ENCODE measurements around the gene HCN2. TPM values are rescaled to one million over a fixed set of nuclear protein-coding genes. Genes with fewer than 3 reads are reported as not detected.

The HCN2 gene
- total and polyA plus RNA-seq, 10 of the 15 experiments (the other 5 are each of a cell fraction or from before 2014, with no cell fraction given): 0.01 to 0.54 (median 0.08) TPM; not detected in 4

GRCh38 chr19:584240-585001, 5.3 kb upstream of the HCN2 start (continued):
- TF ChIP-seq RELB (IDR thresholded peaks at IDR 0.05; ENCODE audit: low read depth): no peak
- TF ChIP-seq, protein P1, sequence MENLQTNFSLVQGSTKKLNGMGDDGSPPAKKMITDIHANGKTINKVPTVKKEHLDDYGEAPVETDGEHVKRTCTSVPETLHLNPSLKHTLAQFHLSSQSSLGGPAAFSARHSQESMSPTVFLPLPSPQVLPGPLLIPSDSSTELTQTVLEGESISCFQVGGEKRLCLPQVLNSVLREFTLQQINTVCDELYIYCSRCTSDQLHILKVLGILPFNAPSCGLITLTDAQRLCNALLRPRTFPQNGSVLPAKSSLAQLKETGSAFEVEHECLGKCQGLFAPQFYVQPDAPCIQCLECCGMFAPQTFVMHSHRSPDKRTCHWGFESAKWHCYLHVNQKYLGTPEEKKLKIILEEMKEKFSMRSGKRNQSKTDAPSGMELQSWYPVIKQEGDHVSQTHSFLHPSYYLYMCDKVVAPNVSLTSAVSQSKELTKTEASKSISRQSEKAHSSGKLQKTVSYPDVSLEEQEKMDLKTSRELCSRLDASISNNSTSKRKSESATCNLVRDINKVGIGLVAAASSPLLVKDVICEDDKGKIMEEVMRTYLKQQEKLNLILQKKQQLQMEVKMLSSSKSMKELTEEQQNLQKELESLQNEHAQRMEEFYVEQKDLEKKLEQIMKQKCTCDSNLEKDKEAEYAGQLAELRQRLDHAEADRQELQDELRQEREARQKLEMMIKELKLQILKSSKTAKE (IDR thresholded peaks at IDR 0.05; ENCODE audit: low read depth, poor library complexity, severe bottlenecking): no peak
- no peak for TF ChIP-seq CHD2 (IDR thresholded peaks at IDR 0.05; ENCODE audit: borderline replicate concordance, low read depth, low read length)
- no peak for TF ChIP-seq RCOR1 (conservative IDR thresholded peaks at IDR 0.05; ENCODE audit: low read depth, low read length)
- TF ChIP-seq, protein P2, sequence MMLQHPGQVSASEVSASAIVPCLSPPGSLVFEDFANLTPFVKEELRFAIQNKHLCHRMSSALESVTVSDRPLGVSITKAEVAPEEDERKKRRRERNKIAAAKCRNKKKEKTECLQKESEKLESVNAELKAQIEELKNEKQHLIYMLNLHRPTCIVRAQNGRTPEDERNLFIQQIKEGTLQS (IDR thresholded peaks at IDR 0.05; ENCODE audit: borderline replicate concordance, extremely low read depth, low read depth, low read length): no peak
- TF ChIP-seq NRF1 (conservative IDR thresholded peaks at IDR 0.05; ENCODE audit: low read depth, low read length): no peak
- no peak for TF ChIP-seq IKZF2 (IDR thresholded peaks at IDR 0.05)
- TF ChIP-seq EP300 (IDR thresholded peaks at IDR 0.05; ENCODE audit: borderline replicate concordance in 1 of 2, control insufficient read depth in 1 of 2, low read depth in 2 of 2, low read length in 2 of 2): no peak
- 0 out of 2 replicates have a peak, but pooled peaks have one; percentile 11 for TF ChIP-seq TAF1 (IDR thresholded peaks at IDR 0.05; ENCODE audit: borderline replicate concordance, low read depth, low read length)
- TF ChIP-seq GATAD2B (conservative IDR thresholded peaks at IDR 0.05; ENCODE audit: low read depth): peak; percentile 60; the same call in 1 of the 2 replicates
- TF ChIP-seq ZNF207 (IDR thresholded peaks at IDR 0.05; ENCODE audit: borderline replicate concordance): no peak
- no peak for TF ChIP-seq NR2C1 (IDR thresholded peaks at IDR 0.05)
- TF ChIP-seq SP1 (IDR thresholded peaks at IDR 0.05; ENCODE audit: low read depth, low read length): no peak
- no peak for TF ChIP-seq ZBED1 (IDR thresholded peaks at IDR 0.05; ENCODE audit: borderline replicate concordance)
- TF ChIP-seq, protein P3, sequence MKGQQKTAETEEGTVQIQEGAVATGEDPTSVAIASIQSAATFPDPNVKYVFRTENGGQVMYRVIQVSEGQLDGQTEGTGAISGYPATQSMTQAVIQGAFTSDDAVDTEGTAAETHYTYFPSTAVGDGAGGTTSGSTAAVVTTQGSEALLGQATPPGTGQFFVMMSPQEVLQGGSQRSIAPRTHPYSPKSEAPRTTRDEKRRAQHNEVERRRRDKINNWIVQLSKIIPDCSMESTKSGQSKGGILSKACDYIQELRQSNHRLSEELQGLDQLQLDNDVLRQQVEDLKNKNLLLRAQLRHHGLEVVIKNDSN (IDR thresholded peaks at IDR 0.05; ENCODE audit: borderline replicate concordance, extremely low read length, insufficient read depth, low read depth, low read length): no peak
- TF ChIP-seq RAD21 (IDR thresholded peaks at IDR 0.05; ENCODE audit: insufficient read depth, low read depth, low read length): peak; percentile 76
- no peak for TF ChIP-seq CUX1 (IDR thresholded peaks at IDR 0.05; ENCODE audit: insufficient replicate concordance, low read depth, low read length)
- no peak for TF ChIP-seq HDAC2 (IDR thresholded peaks at IDR 0.05)
- TF ChIP-seq LARP7 (IDR thresholded peaks at IDR 0.05): peak; percentile 60; the same call in 1 of the 2 replicates
